HG03139 (cell line): Measurements from ENCODE around the gene PALLD.
"Not testable (repeated sequence)": the region's sequence is repeated elsewhere in the genome, so short reads cannot be mapped to it uniquely, and the experiment has no call there.

Experiments
- ATAC-seq: cut with Tn5 transposase; IDR thresholded peaks from one replicate; pipeline ENCODE4 v1.9.1; 2021; ENCODE audit not compliant: unreplicated experiment

Gene PALLD

GRCh38 chr4:168691631-168692369 lies 194.9 kb downstream of the PALLD start:
- no peak for ATAC-seq

DNA sequence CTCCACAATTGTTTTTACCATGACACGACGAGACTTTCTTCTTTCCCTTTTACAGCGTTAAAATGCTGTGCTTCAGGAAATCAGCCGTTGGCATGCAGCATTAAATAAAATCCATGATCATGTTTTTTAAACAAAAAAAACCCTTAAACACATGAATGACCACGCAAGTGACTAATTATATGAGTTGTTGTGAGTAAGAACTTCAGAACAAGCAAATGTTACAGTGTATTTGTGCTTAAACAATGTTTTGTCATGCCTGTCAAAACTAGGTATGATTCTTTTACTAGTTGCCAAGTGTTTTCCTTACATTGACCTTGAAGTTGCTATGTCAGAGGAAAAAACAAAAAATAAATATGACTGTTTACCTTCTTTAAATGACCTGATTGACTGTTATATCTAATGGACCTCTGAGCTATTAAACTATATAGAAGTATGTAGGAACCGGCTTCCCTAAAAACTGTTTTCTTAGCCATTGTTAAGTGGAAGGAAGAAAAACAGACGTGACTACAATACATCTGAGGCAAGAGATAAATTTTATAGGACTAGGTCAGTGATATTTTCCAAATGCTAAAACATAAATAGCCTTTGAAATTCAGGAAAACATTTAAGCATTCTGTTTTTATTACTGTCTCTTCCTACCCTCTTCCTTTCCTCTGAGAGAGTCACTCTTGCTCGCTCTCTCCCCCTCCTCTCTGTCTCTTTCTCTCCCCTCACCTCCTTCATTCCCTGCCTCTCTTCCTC lies 197.1 kb downstream of the PALLD start:
- ATAC-seq: no peak

GRCh38 chr4:168694667-168695066 lies 197.8 kb downstream of the PALLD start:
- ATAC-seq: no peak

GRCh38 chr4:168695288-168695687 lies 198.4 kb downstream of the PALLD start:
- ATAC-seq: no peak

DNA sequence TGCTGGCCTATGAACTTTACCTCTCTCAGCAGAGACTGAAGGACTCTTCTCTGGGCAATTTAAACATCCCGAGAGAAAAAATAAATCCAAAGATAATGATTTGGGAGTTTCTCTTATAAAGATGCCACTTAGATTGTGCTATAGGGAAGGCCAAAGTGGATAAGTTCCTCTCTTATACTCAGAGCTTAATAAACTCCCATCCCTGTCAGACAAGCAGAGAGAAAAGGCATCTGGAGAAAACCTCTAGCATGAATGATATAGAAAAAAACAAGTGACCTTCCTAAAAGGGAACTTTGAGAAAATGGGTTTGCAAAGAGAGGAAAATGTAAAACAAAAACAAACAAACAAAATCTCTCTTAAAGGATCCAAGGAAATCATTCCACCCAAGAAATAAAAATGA lies 199.4 kb downstream of the PALLD start:
- no peak for ATAC-seq

DNA sequence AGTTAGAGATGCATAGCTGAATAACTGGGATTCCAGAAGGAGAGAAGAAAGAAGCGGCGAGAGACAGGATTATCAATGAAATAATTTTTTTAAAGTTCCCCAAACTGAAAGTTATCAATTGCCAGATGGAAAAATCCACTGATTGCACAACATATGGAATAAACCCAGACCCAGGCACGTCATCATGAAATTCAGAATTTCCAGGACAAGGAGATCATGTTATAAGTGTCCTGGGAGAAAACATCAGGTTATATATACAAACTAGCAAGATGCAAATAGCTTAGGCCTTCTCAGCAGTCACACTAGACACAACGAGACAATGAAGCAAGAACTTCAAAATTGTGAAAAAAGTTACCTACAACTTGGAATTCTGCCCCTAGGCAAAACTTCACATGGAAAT lies 200.0 kb downstream of the PALLD start:
- ATAC-seq: no peak

- ATAC-seq: no peak
Observed at GRCh38 chr4:168699224-168699878, 202.5 kb downstream of the PALLD start.

GRCh38 chr4:168701061-168701460 lies 204.2 kb downstream of the PALLD start:
- no peak for ATAC-seq

GRCh38 chr4:168702581-168703087 lies 205.8 kb downstream of the PALLD start:
- not testable (repeated sequence) for ATAC-seq

GRCh38 chr4:168705121-168705520 lies 208.3 kb downstream of the PALLD start:
- no peak for ATAC-seq

GRCh38 chr4:168707205-168707604 lies 210.4 kb downstream of the PALLD start:
- no peak for ATAC-seq

- no peak for ATAC-seq
Observed at GRCh38 chr4:168708108-168708507, 211.3 kb downstream of the PALLD start.

- ATAC-seq: no peak
Observed at GRCh38 chr4:168710353-168710946, 213.6 kb downstream of the PALLD start.

DNA sequence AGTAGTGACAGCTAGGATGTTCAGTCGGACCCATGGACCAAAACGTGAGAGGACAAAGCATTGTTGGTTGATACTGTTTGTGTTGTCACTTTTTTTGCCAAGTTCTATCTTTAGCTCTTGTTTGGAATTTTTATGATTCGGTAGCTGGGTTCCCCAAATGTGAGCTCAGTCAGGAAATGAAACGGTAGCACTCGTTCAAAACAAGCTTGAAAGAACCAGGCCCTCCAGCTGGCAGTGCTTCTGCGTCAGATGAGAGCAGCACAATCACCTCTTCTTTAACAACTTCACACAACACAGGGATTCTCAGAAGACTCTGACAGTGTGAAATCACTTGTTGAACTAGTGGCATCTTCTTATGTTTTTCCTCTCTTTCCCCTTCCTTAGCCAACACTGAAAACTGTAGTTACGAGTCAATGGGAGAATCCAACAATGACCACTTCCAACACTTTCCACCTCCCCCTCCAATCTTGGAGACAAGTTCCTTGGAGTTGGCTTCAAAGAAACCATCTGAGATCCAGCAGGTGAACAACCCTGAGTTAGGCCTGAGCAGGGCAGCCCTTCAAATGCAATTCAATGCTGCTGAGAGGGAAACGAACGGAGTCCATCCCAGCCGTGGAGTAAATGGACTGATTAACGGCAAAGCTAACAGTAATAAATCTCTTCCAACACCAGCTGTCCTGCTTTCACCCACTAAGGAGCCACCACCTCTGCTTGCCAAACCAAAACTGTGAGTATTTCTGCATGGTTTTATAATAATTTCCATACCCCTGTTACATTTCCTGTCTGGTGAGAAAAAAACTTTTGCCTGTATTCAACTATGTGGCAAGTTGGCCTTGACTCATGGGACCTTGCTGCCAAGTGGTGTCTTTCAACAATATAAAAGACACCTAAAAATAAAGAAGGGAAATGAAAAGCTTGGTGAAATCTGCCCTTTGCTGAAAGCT lies 214.6 kb downstream of the PALLD start:
- peak; percentile 50 for ATAC-seq

DNA sequence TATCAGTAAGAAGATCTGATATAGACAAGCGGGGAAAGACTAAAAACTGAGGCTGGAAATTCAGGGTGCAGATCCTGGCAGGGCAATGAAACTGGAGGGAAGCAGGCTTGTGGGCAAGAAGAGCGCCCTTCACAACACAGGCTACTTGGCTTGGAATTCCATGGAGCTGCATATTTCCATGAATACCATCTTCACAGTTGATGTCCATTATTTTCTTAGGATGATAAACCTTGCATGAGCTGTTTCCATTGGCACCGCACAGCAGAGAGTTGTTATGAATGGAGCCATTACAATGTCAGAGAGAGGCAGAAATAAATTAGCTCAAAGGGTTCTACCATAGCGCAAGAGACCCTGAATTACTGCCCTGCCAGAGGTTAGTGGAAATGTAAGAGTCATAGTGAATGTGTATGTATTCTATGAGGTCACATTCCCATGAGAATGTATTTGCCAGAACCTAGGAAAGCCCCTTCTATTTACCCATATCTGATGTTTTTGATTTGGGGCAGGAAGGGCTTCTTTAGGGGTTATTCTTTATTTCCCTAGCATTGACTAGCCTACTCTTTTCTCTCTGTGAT lies 215.6 kb downstream of the PALLD start:
- no peak for ATAC-seq

DNA sequence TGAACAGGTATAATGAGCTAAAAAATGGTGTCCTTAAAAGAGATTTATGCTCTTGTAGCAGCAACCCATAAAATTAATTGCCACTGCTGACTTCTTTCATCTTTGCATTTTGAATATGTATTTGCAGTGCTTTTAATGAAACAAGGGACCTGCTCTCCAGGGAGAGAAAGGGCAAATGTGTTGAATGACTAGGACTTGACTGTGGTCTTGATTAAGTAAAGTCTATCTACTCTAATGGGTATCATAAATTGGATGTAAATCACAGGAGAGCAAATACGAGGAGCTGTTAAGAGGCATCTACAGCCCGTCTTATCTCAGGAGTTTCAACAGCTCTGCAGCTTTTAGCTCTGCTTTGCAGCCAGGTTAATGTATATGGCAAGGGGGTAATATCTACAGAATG lies 216.4 kb downstream of the PALLD start:
- no peak for ATAC-seq

DNA sequence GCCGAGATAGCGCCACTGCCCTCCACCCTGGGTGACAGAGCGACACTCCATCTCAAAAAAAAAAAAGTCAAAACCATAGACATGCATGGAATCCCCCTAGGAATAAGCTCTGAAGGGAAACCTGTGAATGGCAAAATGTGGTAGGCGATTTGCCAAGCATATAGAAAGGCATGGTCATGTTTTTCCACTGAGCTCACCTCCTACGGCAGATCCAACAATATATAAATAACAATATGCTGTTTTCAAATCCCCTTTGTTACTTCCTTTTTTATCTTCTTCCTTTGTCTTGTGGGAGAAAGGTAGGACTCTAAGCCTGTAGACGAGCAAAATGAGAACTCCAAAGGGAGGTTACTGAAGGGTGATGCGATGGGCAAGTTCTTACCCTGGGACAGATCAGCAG lies 219.0 kb downstream of the PALLD start:
- ATAC-seq: no peak

- no peak for ATAC-seq
Observed at GRCh38 chr4:168716406-168717129, 219.7 kb downstream of the PALLD start.

DNA sequence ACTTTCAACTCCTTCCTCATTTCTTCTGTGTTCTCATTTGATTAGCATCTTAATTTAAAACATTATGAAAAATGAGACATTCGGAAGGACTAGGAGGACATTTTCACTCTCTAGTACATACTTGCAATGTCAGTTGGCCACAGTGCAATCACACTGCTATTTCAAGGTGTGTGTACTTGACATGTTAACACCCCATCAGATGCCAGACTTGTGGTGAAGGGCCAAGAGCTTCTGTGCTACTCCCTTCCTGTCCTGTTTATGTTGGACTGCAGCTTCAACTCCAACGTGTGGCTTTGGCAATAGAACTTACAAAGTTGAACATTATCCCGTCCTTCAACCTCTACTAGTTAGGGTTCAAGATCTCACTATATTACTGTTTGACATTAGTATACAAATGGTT lies 221.0 kb downstream of the PALLD start:
- ATAC-seq: no peak
